Panc1 (cell line): Measurements from ENCODE around the gene XPNPEP1. TPM values are rescaled to one million over a fixed set of nuclear protein-coding genes. Genes with fewer than 3 reads are reported as not detected.

Experiments
- ATAC-seq: fragments of 200-7000 bp; cut with Tn5 transposase; 2 replicates; pipeline ENCODE4 v1.9.1; 2020; ENCODE audit warnings: mild to moderate bottlenecking, moderate library complexity
- BruUV-seq: library from RNA; stranded (reverse); fragments of 400-500 nt; replicated peaks from 2 replicates; lab custom pipeline; 2021; lab: Mats Ljungman, UMichigan
- CTCF ChIA-PET: fragments of 300-600 bp; sonication (Branson Sonifier 250); formaldehyde crosslinking; loops from one replicate; lab custom pipeline; 2022; ENCODE audit warnings: antibody characterized with exemption; lab: Charles Lee
- POLR2A ChIA-PET: fragments of 300-600 bp; sonication (Branson Sonifier 250); formaldehyde crosslinking; loops from one replicate; lab custom pipeline; 2022; ENCODE audit warnings: antibody characterized with exemption; lab: Charles Lee
- DNase-seq: peaks from one replicate; pipeline ENCODE4 v3.0.0-alpha.2; 2010; ENCODE audit warnings: low read depth, low spot score
- H3K27ac ChIP-seq: 2 replicates; pipeline ENCODE4 v1.5.1; 2011; ENCODE audit warnings: mild to moderate bottlenecking, low read length, inconsistent platforms
- H3K27me3 ChIP-seq: fragments of 200-500 bp; sonication (Bioruptor generic); 2 replicates; pipeline ENCODE4 v1.6.0; 2014; ENCODE audit warnings: low read length, inconsistent platforms; ENCODE audit not compliant: control insufficient read depth, insufficient read depth
- H3K36me3 ChIP-seq: fragments of 200-500 bp; sonication (Bioruptor generic); 2 replicates; pipeline ENCODE4 v1.5.1; 2014; ENCODE audit warnings: inconsistent platforms, mild to moderate bottlenecking, low read length, moderate library complexity; ENCODE audit not compliant: control insufficient read depth, insufficient read depth
- H3K4me1 ChIP-seq: 2 replicates; pipeline ENCODE4 v1.5.1; 2011; ENCODE audit warnings: inconsistent platforms, mild to moderate bottlenecking, low read length, moderate library complexity; ENCODE audit not compliant: control insufficient read depth, insufficient read depth
- H3K4me3 ChIP-seq, 2 experiments: 2 replicates each; pipeline ENCODE4 v1.5.1; 2011 to 2012; ENCODE audit warnings: low read depth in 2 of 2, low read length in 2 of 2, mild to moderate bottlenecking in 2 of 2, inconsistent platforms in 1 of 2, moderate library complexity in 1 of 2
- H3K9me3 ChIP-seq: fragments of 200-500 bp; sonication (Bioruptor generic); 2 replicates; pipeline ENCODE4 v1.5.1; 2014; ENCODE audit warnings: low read depth, mild to moderate bottlenecking, inconsistent platforms, low read length, moderate library complexity; ENCODE audit not compliant: control insufficient read depth, insufficient read depth
- CTCF ChIP-seq: fragments of 450-650 bp; IDR thresholded peaks from 2 replicates; pipeline ENCODE4 v1.5.1; 2017; ENCODE audit warnings: mild to moderate bottlenecking
- POLR2AphosphoS5 ChIP-seq: IDR thresholded peaks from 2 replicates; pipeline ENCODE4 v1.6.1; 2012; ENCODE audit warnings: mild to moderate bottlenecking, low read depth, low read length, moderate library complexity
- REST ChIP-seq, 2 experiments: IDR thresholded peaks; 2 replicates each; pipeline ENCODE4 v1.6.1; 2011 to 2012; ENCODE audit warnings: low read depth in 2 of 2, control low read depth in 1 of 2, low read length in 1 of 2, mild to moderate bottlenecking in 1 of 2, moderate library complexity in 1 of 2; ENCODE audit not compliant: insufficient read depth in 1 of 2
- SIN3A ChIP-seq: IDR thresholded peaks from 2 replicates; pipeline ENCODE4 v1.6.1; 2012; ENCODE audit warnings: low read depth, mild to moderate bottlenecking, low read length, moderate library complexity, borderline replicate concordance; ENCODE audit not compliant: insufficient read depth
- TCF7L2 ChIP-seq: IDR thresholded peaks from 2 replicates; pipeline ENCODE4 v1.6.1; 2011; ENCODE audit warnings: mild to moderate bottlenecking, low read depth, low read length, inconsistent platforms
- in situ Hi-C: cut with HindIII; loops from 2 replicates; pipeline ENCODE4 v1.10.0; 2016; ENCODE audit warnings: low sequenced_read_pairs, low pct_unique_long_range_greater_than_20kb
- intact Hi-C: fragments of 100-400 bp; cut with micrococcal nuclease; formaldehyde crosslinking; loops from one replicate; pipeline ENCODE4 v1.10.0; 2022; ENCODE audit not compliant: unreplicated experiment
- total RNA-seq: library from RNA; stranded (reverse); gene quantifications from one replicate; pipeline ENCODE4 v1.2.1, GENCODE V29; 2021; ENCODE audit not compliant: unreplicated experiment

The XPNPEP1 gene
- total RNA-seq, 1 experiment from 2014 or later = 61.2 TPM

GRCh38 chr10:109863775-109864174 lies 59.5 kb downstream of the XPNPEP1 start:
- TF ChIP-seq POLR2AphosphoS5 (no peak), CTCF (no peak), REST (IDR thresholded peaks at IDR 0.05; ENCODE audit: insufficient read depth in 1 of 2, low read depth in 2 of 2, low read length in 1 of 2) (no peak), SIN3A (no peak)
- Histone ChIP-seq H3K27ac (no peak overlapping the region), H3K9me3 (no peaks in the 10 kb centered on the region), H3K36me3 (peaks cover 4% of the 10 kb centered on the region; the same call in 1 of the 2 replicates), H3K27me3 (no peaks in the 10 kb centered on the region), H3K4me3 (no peak overlapping the region), H3K4me1 (no peaks in the 10 kb centered on the region)
- ChIA-PET CTCF (no interaction called here), POLR2A (no interaction called here)
- in situ Hi-C loops (no loop called here), intact Hi-C loops (no loop called here)
- DNase-seq = no peak
- BruUV-seq = no TSS peak
- no peak for ATAC-seq

- POLR2A ChIA-PET = no interaction called here
- ATAC-seq = no peak
- intact Hi-C loops (no loop called here), in situ Hi-C loops (no loop called here)
- no TSS peak for BruUV-seq
- no peaks in the 10 kb centered on the region for H3K27me3 ChIP-seq
- DNase-seq = no peak
- H3K4me1 ChIP-seq = no peaks in the 10 kb centered on the region
- H3K27ac ChIP-seq = no peak overlapping the region
- CTCF ChIA-PET = no interaction called here
- no peaks in the 10 kb centered on the region for H3K9me3 ChIP-seq
- H3K36me3 ChIP-seq = peaks cover 4% of the 10 kb centered on the region; the same call in 1 of the 2 replicates
- H3K4me3 ChIP-seq = no peak overlapping the region
- TF ChIP-seq CTCF (no peak), POLR2AphosphoS5 (no peak), SIN3A (no peak), REST (IDR thresholded peaks at IDR 0.05; ENCODE audit: insufficient read depth in 1 of 2, low read depth in 2 of 2, low read length in 1 of 2) (no peak), TCF7L2 (no peak)
Measured at GRCh38 chr10:109862738-109863137, 60.6 kb downstream of the XPNPEP1 start.
